ENCODE measurements around the gene C1orf115.
"Not testable (repeated sequence)": the region's sequence is repeated elsewhere in the genome, so short reads cannot be mapped to it uniquely, and the experiment has no call there.

Gene C1orf115

DNA sequence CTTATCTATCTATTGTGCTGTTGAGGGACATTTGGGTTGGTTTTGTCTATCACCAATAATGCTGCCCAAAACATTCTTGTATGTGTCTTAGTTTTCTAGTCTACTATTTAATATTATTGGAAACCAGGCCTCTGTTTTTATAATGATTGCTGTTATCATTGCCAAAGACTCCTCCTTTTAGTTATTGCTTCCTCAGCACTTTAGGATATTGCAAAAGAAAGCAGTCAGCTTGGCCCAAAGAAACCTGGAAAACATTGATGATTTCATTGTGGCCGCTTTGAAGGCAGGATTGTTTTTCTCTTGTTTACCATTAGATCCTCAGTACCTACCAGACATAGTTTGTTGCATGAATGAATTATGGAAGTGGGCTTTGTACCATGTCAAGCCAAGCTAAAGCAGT, 37.4 kb downstream of the C1orf115 start:
- no peak for DNase-seq

DNA sequence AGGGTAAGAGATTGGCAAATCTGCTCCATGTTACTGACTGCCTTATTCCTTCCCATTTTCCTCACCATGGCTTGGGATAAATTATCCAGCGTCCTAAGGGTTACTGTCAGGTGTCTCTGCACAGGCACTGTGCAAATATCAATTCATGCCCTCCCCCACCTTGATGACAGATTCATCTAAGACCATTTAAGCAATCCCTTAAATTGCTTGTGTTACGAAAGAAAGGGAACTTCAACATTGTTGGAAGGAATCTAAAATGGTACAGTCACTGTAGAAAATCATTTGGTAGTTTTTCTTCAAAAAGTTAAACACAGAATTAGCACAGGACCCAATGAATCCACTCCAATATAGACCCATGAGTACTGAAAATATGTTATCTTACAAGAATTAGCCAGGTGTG, 40.3 kb downstream of the C1orf115 start:
- peak in 1 of 2 donors; percentile 42 for DNase-seq

DNA sequence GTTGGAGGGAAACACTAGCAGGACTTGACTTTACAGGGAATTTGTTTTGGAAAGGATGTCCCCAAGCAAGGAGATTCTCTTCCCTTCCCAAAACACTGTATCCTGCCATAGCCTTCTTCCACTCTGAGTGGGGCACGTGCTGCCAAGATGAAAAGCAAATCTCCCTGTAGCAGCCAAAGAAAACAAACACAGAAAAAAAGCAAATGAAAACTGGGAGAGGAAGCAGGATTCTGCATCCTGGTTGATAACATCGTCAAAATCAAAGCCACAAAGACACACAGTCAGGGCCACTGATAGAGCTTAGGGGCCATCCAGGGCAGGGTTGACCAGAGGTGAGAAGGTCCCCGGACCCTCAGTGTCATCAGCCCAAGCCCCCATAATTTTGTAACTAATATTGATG, 42.0 kb downstream of the C1orf115 start:
- no peak for DNase-seq

DNA sequence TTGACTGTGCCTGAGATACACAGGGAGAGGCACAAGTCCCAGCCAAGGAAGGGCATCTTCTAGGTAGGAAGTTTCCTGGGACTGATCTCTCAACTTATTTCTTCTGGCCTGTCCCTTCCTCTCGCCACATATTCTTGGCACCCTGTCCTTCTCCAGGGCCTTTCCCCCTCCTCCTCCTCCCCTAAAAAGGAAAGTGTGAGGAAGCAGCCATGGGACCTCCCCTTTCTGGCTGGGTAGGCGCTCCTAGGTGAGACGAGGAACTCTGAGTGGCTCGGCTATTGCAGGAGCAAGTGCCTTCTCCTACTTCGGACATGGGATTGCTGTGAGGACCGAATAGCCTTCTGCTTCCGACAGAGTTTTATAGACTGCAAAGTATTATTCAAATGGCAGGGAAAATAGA, 42.5 kb downstream of the C1orf115 start:
- DNase-seq, result peak in 1 of 2 donors; percentile 5

DNA sequence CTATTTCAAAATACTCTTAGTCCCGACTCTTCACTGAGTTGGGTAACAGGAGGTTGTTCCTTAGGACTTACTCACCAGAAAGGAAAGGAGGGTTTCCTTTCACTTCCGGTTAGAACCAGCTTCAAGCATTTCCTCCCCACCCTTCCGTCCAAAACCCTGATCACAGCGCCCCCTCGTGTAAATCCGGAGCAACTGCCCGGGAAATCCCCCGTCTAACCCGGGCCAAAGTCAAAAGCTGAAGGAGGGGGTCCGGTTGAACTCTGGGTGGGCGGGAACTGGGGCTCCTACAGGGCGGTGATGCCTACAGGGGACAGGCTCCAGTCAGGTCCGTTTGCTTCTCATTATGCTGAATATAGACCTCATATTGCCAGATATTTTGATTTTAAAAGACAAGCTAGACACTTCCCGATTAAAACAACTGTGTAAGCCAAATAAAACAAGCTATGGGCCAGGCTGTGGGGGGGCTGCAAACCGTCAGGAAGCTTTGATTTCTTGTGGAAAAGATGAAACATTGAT, 43.0 kb downstream of the C1orf115 start:
- DNase-seq, result peak; percentile 85 to 86

DNA sequence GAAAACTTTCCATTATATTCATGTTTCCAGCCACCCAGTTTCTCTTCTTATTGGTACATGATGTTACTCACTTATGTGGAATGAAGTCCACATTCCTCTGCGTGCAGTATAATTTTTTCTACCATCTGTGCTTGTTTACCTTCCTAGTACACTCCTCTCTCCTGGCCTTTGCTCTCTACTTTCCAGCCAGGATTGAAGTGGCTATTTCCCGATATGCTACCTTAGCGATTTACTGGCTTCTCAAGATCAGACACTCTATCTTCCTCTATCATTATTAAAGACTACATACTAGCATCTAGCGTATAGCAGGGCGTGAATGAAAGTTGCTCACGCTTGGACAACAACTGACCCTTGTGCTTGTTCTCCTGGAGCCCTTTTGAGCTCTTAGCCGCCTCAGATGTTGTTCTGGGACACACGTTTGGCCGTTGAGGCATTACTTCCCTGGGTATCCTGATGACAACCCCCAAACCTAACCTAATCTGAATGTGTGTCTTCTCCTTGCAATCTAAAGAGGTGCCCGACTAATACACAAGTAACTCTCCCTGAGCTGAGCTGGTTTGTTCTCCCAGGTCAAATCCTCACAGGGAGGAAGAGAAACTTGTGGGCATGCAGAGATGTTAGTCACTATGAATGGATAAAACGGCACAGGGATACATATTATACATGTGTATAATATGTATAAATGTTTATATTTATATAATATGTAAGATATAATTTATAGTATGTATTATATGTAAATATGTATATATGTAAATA, 44.6 kb downstream of the C1orf115 start:
- DNase-seq, result no peak

DNA sequence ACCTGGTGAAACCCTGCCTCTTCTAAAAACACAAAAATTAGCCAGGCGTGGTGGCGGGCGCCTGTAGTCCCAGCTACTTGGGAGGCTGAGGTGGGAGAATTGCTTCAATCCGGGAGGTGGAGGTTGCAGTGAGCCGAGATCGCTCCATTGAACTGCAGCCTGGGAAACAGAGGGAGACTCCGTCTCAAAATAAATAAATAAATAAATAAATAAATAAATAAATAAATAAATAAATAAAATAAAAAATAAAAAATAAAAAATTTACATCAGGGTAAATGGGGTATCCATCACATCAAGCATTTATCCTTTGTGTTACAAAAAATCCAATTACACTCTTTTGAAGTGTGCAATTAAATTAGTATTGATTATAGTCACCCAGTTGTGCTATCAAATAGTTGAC, 46.1 kb downstream of the C1orf115 start:
- DNase-seq, result not testable (repeated sequence)

DNA sequence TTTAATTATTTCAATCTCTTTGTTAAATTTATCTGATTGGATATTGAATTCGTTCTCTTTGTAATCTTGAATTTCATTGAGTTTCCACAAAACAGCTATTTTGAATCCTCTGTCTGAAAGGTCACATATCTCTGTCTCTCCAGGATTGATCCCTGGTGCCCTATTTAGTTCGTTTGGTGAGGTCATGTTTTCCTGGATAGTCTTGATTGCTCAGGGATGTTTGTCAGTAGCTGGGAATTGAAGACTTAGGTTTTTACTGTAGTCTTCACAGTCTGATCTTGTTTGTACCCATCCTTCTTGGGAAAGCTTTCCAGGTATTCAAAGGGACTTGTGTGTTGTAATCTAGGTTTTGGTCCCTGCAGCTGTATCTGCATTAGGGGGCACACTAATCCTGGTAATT, 51.2 kb downstream of the C1orf115 start:
- DNase-seq, result no peak

DNA sequence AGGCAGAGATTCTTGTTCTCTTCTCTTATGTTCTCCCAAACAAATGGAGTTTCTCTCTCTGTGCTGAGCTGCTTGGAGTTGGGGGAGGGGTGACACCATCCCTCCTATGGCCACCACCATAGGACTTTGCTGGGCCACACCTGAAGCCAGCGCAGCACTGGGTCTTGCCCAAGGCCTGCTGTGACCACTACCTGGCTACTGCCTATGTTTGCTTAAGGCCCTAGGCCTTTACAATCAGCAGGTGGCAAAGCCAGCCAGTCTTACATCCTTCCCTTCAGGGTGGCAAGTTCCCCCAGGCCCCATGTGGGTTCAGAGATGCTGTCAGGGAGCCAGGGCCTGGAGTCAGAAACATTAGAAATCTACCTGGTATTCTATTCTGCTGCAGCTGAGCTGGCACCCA, 51.7 kb downstream of the C1orf115 start:
- no peak for DNase-seq

DNA sequence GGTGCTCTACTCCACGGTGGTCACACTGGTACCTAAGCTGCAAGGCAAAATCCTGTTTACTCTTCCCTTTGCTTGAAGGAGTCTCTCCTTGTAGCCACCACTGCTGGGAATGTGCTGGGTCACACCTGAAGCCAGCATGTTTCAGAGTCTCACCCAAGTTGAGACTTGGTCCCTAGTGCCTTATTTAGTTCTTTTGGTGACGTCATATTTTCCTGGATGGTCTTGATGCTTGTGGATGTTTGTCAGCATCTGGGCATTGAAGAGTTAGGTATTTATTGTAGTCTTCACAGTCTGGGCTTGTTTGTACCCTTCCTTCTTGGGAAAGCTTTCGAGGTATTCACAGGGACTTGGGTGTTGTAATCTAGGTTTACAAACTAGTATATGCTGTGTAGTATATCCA, 52.4 kb downstream of the C1orf115 start:
- DNase-seq, result no peak

DNA sequence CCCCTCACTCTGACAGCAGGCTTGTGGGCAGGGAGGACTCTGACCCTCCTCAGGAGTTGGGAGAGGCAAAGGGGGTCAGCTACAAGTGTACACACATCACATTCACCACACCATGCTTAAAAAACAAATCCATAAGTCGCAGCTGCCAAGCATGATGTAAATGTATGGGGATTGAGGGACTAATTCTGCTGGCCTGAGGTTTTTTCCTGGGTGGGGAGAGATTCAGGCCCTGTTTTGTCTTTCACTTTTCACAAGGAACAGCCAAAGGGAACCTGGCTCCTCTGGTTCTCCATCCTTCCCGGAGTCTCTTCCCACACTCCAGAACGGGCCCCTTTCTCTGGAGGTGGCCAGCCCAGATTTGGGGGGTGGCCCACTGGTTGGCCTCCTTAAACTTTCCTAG, 56.7 kb downstream of the C1orf115 start:
- no peak for DNase-seq

DNA sequence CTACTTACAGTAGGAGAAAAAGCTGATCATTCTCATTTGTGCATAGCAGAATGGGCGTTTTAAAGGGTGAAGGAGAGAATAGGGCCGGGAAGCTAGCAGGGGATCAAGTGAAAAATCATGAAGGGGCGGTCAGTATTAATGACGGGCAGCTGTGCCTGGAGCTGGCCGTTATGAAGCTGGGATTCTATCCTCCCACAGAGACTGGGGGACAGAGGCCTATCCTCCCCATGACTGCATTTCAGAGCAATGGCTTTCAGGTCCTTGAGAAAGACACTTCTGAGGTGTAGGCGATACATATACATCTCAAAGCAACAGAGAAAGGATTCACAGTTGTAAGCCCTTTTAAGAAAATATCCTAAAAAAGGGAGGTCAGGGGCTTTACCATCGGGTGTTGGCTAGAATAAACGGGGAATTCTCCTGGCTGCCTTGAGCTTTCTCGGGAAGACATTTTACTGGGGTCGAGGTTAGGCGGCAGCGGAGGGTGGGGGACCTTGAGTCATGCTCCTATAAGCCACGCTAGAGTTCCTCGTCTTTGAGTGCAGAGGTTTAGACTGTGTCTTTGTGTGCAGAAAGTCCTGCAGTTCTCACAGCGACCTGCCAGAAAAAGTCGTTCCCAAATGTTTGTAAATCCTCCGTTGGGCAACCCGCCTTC, 57.4 kb downstream of the C1orf115 start:
- DNase-seq, result no peak

DNA sequence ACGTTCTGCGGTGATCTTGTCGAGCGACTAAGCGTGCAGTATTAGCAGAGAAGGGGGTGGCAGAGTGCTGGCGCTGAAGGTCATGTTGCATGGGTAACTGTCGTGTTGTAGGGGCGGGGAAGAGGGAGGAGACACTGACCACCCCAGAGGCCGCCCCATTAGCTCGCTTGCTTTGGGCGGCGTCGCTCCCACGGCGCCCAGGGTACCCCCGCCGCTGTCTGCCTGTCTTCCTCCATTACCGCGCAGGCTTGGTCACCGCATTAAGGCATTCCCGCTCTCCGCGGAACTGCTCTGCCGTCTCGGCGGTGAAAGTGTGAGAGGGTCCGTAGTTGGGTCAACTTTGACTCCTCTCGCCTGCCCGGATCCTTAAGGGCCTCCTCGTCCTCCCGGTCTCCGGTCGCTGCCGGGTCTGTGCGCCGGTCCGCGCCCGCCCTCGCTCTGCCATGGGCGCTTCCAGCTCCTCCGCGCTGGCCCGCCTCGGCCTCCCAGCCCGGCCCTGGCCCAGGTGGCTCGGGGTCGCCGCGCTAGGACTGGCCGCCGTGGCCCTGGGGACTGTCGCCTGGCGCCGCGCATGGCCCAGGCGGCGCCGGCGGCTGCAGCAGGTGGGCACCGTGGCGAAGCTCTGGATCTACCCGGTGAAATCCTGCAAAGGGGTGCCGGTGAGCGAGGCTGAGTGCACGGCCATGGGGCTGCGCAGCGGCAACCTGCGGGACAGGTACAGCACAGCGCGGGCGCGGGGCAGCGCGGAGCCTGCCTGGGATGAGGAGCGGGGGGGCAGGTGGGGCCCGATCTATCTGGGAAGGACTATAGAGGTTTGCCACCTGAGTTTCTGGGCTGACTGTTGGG, 58.1 kb downstream of the C1orf115 start, which contains the start of gene MTARC2:
MTARC2 (plus strand) TSS at position 234 of the 846 bp plus-strand sequence; CDS start at position 444, 210 bp downstream.
- peak; percentile 41 to 63 for DNase-seq

All from inflammatory macrophage (primary cell).